Measurements from ENCODE around the gene HOXB4.

HOXB4 gene

GRCh38 chr17:48588528-48588927, 10.4 kb upstream of the HOXB4 start:
- no peak for DNase-seq

- DNase-seq = no peak
These were observed 9.9 kb upstream of the HOXB4 start for GRCh38 chr17:48588074-48588415.

- DNase-seq = no peak
These were observed 9.3 kb upstream of the HOXB4 start for GRCh38 chr17:48587276-48588073.

- DNase-seq = no peak
These were observed 8.5 kb upstream of the HOXB4 start for GRCh38 chr17:48586355-48587258.

GRCh38 chr17:48584223-48584741, 6.1 kb upstream of the HOXB4 start:
- no peak for DNase-seq

- DNase-seq = no peak
These were observed 5.6 kb upstream of the HOXB4 start for GRCh38 chr17:48583708-48584222.

GRCh38 chr17:48582750-48583069, 4.6 kb upstream of the HOXB4 start:
- no peak for DNase-seq

GRCh38 chr17:48579760-48580554, 1.8 kb upstream of the HOXB4 start:
- no peak for DNase-seq

GRCh38 chr17:48579471-48579759, 1.3 kb upstream of the HOXB4 start:
- DNase-seq = no peak

- DNase-seq = no peak
These were observed 693 bp upstream of the HOXB4 start for GRCh38 chr17:48578616-48579470.

GRCh38 chr17:48577330-48577945, 712 bp downstream of the HOXB4 start:
- no peak for DNase-seq

- DNase-seq = no peak
These were observed 1.5 kb downstream of the HOXB4 start for GRCh38 chr17:48576479-48577309.

GRCh38 chr17:48575673-48576478, 2.3 kb downstream of the HOXB4 start:
- no peak for DNase-seq

- DNase-seq = no peak
These were observed 3.0 kb downstream of the HOXB4 start for GRCh38 chr17:48575066-48575582.

- DNase-seq = no peak
These were observed 3.6 kb downstream of the HOXB4 start for GRCh38 chr17:48574505-48575065.

- DNase-seq = no peak
These were observed 6.2 kb downstream of the HOXB4 start for GRCh38 chr17:48571826-48572417.

- DNase-seq = no peak
These were observed 6.9 kb downstream of the HOXB4 start for GRCh38 chr17:48571024-48571818.
